Nephron progenitor cell (in vitro differentiated cells): Measurements from ENCODE around the gene EOLA1.
A peak's percentile ranks its signal among the peaks of the same experiment; 100 is the strongest.
"Not testable (repeated sequence)": the region's sequence is repeated elsewhere in the genome, so short reads cannot be mapped to it uniquely, and the experiment has no call there.

Experiments used
- DNase-seq: peaks from one replicate; pipeline ENCODE4 v3.0.0; 2021
- H3K27ac Mint-ChIP-seq: 2 replicates; pipeline ENCODE4 v1.8.0; 2021; ENCODE audit warnings: mild to moderate bottlenecking, moderate library complexity, mixed read lengths
- H3K27me3 Mint-ChIP-seq: 2 replicates; pipeline ENCODE4 v1.8.0; 2021; ENCODE audit warnings: mild to moderate bottlenecking, low read depth, mixed read lengths; ENCODE audit not compliant: poor library complexity
- H3K36me3 Mint-ChIP-seq: 2 replicates; pipeline ENCODE4 v1.8.0; 2021; ENCODE audit warnings: low read depth, mixed read lengths
- H3K4me1 Mint-ChIP-seq: 2 replicates; pipeline ENCODE4 v1.8.0; 2021; ENCODE audit warnings: mixed read lengths
- H3K4me3 Mint-ChIP-seq: 2 replicates; pipeline ENCODE4 v1.8.0; 2021; ENCODE audit warnings: mild to moderate bottlenecking, moderate library complexity, mixed read lengths
- H3K9me3 Mint-ChIP-seq: 2 replicates; pipeline ENCODE4 v1.8.0; 2021; ENCODE audit warnings: mild to moderate bottlenecking, moderate library complexity, mixed read lengths
- CTCF ChIP-seq: fragments of 200-600 bp; sonication (generic); IDR thresholded peaks from 2 replicates; pipeline ENCODE4 v1.5.0; 2021; ENCODE audit warnings: antibody characterized with exemption

Gene EOLA1

GRCh38 chrX:149518236-149518635 is 22.6 kb upstream of the EOLA1 start:
- Mint-ChIP-seq H3K27me3 (peaks cover 8% of the 10 kb centered on the region), H3K4me3 (no peak overlapping the region), H3K9me3 (peaks cover 61% of the 10 kb centered on the region), H3K36me3 (peaks cover 16% of the 10 kb centered on the region), H3K4me1 (peaks cover 3% of the 10 kb centered on the region), H3K27ac (no peak overlapping the region)
- TF ChIP-seq CTCF = no peak
- DNase-seq = no peak

GRCh38 chrX:149520636-149521277 is 20.1 kb upstream of the EOLA1 start:
- not testable (repeated sequence) for DNase-seq, H3K4me3 Mint-ChIP-seq, H3K27ac Mint-ChIP-seq, H3K27me3 Mint-ChIP-seq, H3K4me1 Mint-ChIP-seq
- peaks cover 63% of the 10 kb centered on the region for H3K9me3 Mint-ChIP-seq
- peaks cover 16% of the 10 kb centered on the region for H3K36me3 Mint-ChIP-seq

- H3K9me3 Mint-ChIP-seq = peaks cover 59% of the 10 kb centered on the region
- no peak overlapping the region for H3K4me3 Mint-ChIP-seq
- H3K36me3 Mint-ChIP-seq = peaks cover 16% of the 10 kb centered on the region
- no peaks in the 10 kb centered on the region for H3K4me1 Mint-ChIP-seq
- no peak for DNase-seq
- H3K27ac Mint-ChIP-seq = no peak overlapping the region
- H3K27me3 Mint-ChIP-seq = peaks cover 3% of the 10 kb centered on the region
- TF ChIP-seq CTCF = no peak
These were observed 19.4 kb upstream of the EOLA1 start for GRCh38 chrX:149521438-149521837.

- no peak for DNase-seq
- H3K4me1 Mint-ChIP-seq = no peaks in the 10 kb centered on the region
- no peak for TF ChIP-seq CTCF
- H3K27me3 Mint-ChIP-seq = peaks cover 3% of the 10 kb centered on the region
- peaks cover 6% of the 10 kb centered on the region for H3K36me3 Mint-ChIP-seq
- H3K9me3 Mint-ChIP-seq = peaks cover 47% of the 10 kb centered on the region
- no peak overlapping the region for H3K4me3 Mint-ChIP-seq
- no peak overlapping the region for H3K27ac Mint-ChIP-seq
These were observed 17.9 kb upstream of the EOLA1 start for GRCh38 chrX:149522916-149523315.

- not testable (repeated sequence) for H3K4me3 Mint-ChIP-seq, H3K27me3 Mint-ChIP-seq, H3K4me1 Mint-ChIP-seq, H3K27ac Mint-ChIP-seq, H3K36me3 Mint-ChIP-seq
- peak; percentile 15 for DNase-seq
- H3K9me3 Mint-ChIP-seq = peaks cover 35% of the 10 kb centered on the region
These were observed 15.4 kb upstream of the EOLA1 start for GRCh38 chrX:149525389-149525788.

- not testable (repeated sequence) for H3K27me3 Mint-ChIP-seq, H3K4me1 Mint-ChIP-seq, H3K27ac Mint-ChIP-seq, DNase-seq, H3K36me3 Mint-ChIP-seq, H3K4me3 Mint-ChIP-seq
- peaks cover 31% of the 10 kb centered on the region for H3K9me3 Mint-ChIP-seq
These were observed 14.9 kb upstream of the EOLA1 start for GRCh38 chrX:149525903-149526302.

- H3K36me3 Mint-ChIP-seq, H3K27me3 Mint-ChIP-seq, DNase-seq: not testable (repeated sequence)
These were observed 14.3 kb upstream of the EOLA1 start for GRCh38 chrX:149526318-149527033.

GRCh38 chrX:149527705-149528104 is 13.1 kb upstream of the EOLA1 start:
- Mint-ChIP-seq H3K27me3 (no peaks in the 10 kb centered on the region), H3K4me3 (no peak overlapping the region), H3K27ac (no peak overlapping the region), H3K4me1 (no peaks in the 10 kb centered on the region), H3K9me3 (peaks cover 35% of the 10 kb centered on the region), H3K36me3 (peaks cover 5% of the 10 kb centered on the region)
- peak; percentile 31 for TF ChIP-seq CTCF
- no peak for DNase-seq

More at GRCh38 chrX:149526318-149527033, 14.3 kb upstream of the EOLA1 start:
- not testable (repeated sequence) for H3K4me1 Mint-ChIP-seq, H3K4me3 Mint-ChIP-seq, H3K27ac Mint-ChIP-seq
- peaks cover 35% of the 10 kb centered on the region for H3K9me3 Mint-ChIP-seq
